Stomach (tissue), 4 donors: ENCODE results near the gene SLC13A5.

Source experiments
- EP300 ChIP-seq: sonication (generic); formaldehyde crosslinking; IDR thresholded peaks from one replicate; pipeline ENCODE4 v1.6.1; 2017; ENCODE audit warnings: antibody characterized with exemption
- POLR2A ChIP-seq, 4 donors: fragments of 450-650 bp; IDR thresholded peaks; one replicate each; pipeline ENCODE4 v1.6.1; 2016; ENCODE audit warnings: antibody characterized with exemption in 4 of 4, control low read depth in 2 of 4, mild to moderate bottlenecking in 1 of 4, moderate library complexity in 1 of 4
- POLR2AphosphoS5 ChIP-seq, 3 donors: sonication (generic); formaldehyde crosslinking; IDR thresholded peaks; one replicate each; pipeline ENCODE4 v1.6.1; 2016; ENCODE audit warnings: antibody characterized with exemption in 3 of 3
- TF ChIP-seq, protein P1 (sequence below), 7 experiments: fragments of 450-650 bp in 4 of 7; fragments of 200-600 bp in 3 of 7; sonication (generic) in 3 of 7; IDR thresholded peaks; one replicate each; pipeline ENCODE4 v1.5.1; 2016 to 2019; ENCODE audit warnings: antibody characterized with exemption in 7 of 7, control low read depth in 2 of 7, mild to moderate bottlenecking in 1 of 7

GRCh38 chr17:6670999-6671398, 42.2 kb downstream of the SLC13A5 start:
- TF ChIP-seq, protein P1, sequence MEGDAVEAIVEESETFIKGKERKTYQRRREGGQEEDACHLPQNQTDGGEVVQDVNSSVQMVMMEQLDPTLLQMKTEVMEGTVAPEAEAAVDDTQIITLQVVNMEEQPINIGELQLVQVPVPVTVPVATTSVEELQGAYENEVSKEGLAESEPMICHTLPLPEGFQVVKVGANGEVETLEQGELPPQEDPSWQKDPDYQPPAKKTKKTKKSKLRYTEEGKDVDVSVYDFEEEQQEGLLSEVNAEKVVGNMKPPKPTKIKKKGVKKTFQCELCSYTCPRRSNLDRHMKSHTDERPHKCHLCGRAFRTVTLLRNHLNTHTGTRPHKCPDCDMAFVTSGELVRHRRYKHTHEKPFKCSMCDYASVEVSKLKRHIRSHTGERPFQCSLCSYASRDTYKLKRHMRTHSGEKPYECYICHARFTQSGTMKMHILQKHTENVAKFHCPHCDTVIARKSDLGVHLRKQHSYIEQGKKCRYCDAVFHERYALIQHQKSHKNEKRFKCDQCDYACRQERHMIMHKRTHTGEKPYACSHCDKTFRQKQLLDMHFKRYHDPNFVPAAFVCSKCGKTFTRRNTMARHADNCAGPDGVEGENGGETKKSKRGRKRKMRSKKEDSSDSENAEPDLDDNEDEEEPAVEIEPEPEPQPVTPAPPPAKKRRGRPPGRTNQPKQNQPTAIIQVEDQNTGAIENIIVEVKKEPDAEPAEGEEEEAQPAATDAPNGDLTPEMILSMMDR (IDR thresholded peaks at IDR 0.05) = no peak
- no peak for TF ChIP-seq POLR2A (IDR thresholded peaks at IDR 0.05)
- TF ChIP-seq POLR2AphosphoS5 (IDR thresholded peaks at IDR 0.05) = no peak
- TF ChIP-seq EP300 = no peak
